ENCODE results near the gene CDH23.

CDH23 gene

DNA sequence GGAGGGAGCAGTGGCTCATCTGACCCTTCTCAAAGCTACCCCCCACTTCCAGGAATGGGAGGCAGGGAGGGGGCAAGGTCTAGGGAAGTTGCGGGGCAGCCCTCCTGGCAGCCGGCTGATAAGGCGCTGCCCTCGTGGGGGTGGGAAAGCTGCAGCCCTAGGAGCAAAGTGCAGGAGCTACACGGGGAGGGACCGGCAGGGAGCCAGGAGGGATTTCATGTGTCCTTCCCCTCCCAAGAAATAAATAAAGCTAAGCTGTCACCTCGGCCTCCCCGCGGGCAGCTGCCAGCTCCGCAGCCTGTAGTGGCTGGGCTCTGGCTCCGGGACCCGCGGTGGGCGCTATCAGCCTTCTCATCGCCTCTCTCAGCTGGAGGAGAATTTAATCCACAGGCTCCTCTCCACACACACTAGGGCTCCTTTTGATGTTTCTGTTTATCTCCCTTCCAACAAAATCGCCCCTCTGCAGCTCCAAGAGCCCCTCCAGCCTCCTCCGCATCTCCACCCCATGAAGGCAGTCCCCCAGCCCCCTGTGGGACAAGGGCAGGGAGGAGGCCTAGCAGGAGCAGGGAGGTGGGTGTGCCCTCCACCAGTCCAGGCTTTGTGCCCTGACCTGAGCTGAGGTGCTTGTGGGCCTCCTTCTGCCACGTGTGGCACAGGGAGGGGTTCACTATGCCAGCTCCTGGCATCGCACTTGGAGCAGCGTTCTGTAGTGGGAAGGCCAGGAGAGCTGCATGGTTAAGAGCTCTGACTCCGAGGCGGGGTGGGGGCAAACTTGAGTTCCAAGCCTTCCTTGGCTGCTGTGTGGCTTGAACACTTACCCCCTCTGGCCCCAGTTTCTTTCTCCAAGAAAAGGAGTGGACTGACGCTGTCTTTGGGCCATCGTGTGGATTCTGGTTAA, 242.4 kb downstream of the CDH23 start:
- intact Hi-C loops (cut with DNase I), result no loop called here
- no peak for DNase-seq

DNA sequence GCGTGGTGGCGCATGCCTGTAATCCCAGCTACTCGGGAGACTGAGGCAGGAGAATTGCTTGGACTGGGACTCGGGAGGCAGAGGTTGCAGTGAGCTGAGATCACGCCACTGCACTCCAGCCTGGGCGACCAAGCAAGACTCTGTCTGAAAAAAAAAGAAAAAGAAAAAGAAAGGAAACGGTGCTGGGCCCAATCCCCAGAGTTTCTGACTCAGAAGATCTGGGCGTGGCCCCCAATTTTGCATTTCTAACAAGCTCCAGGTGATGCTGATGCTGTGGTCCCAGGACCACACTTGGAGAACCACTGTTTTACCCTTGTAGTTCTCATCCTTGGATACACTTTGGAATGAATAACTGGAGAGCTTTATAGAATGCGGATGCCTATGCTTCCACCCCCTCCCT, 243.9 kb downstream of the CDH23 start:
- no peak for DNase-seq
- intact Hi-C loops (cut with DNase I), result no loop called here

DNA sequence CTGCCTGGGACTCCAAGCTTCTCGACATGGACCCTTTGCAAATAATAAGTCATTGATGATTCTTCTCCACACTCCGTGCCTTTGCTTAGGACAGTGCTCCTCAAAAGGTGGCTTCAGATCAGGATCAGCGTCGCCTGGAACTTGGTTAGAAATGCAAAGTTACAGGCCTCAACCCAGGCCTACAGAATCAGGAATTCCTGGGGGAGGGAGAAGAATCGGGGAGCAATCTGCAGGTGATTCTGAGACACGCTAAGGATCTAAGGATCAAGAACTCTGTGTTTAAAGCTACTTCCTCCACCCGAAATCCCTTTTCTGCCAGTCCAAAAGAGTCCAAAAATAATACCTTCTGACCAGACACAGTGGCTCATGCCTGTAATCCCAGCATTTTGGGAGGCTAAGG, 244.7 kb downstream of the CDH23 start:
- intact Hi-C loops (cut with DNase I), result no loop called here
- no peak for DNase-seq

DNA sequence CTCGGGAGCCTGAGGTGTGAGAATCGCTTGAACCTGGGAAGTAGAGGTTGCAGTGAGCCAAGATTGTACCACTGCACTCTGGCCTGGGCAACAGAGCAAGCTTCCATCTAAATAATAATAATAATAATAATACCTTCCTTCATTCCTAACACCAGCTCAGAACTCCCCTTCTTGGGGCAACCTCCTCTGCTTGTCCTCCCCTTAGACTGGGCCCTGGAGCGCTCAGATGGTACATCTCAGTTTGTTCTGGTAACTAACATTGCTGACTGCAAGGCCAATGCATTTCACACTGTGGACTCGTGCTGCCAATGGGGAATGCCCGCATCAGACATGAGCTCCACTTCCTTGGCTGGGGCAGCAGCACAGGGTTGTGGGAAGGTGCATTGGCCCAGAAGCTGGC, 245.3 kb downstream of the CDH23 start:
- intact Hi-C loops (cut with DNase I), result no loop called here

DNA sequence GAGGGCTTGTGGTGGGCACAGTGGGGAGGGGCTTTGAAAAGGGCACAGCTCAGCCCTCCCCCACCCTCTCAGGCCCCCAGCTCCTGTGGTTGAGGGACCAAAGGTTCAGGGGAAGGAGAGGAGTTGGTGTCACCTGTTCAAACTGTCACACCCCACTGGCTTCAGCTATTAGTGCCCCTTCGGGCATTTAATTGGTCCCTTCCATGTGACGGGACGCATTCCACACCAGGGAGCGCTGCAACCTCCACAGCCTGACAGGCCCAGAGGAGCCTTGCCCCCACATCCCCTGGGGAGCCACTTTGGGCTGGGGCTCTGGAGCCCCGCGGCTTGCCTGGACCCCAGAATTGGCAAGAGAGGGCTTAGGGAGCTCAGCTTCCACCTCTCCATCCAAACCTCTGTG, 247.2 kb downstream of the CDH23 start:
- intact Hi-C loops (cut with DNase I), result no loop called here
- no peak for DNase-seq

More for the DNA sequence above, 245.3 kb downstream of the CDH23 start:
- DNase-seq, result no peak

DNA sequence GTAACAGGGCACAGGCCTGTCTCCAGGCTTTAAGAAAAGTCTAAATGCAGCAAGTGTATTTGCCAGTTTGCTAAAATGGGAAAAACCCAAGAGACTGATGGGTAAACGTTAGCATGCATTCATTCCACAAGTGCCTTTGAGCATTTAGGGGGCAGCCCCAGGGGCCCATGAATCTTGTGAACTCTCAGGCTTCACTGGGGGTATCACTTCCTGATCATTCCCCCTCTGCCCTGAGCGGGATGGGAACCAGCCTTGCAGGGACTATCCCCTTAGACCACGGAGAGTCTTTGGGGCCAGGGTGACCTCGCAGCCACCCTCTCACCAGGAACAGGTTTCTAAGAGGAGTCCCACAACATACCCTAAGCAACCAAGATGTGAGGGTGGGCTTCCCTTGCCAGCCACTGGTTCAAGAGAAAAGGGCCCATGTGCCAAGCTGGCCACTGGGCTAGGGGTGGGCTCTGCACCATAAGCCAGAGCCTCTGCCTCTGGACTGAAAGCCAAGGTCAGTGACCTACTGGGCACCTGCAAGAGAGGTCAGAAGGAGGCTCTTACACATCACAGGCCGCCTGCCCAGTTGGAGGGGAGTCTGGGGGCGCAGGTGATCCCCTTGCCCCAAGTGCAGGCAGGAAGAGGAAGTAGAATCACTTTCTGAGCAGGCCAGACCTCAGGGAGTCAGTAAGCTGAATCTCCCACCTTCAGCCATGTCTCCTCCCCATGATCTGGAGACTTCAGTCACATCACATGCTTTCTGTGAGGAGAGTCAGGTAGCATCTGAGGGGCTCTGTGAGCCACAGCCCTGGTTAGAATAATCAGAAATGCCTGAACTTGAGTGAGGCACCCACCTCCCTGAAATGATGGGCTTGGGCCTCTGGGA, 247.8 kb downstream of the CDH23 start:
- no peak for DNase-seq
- intact Hi-C loops (cut with DNase I), result no loop called here

DNA sequence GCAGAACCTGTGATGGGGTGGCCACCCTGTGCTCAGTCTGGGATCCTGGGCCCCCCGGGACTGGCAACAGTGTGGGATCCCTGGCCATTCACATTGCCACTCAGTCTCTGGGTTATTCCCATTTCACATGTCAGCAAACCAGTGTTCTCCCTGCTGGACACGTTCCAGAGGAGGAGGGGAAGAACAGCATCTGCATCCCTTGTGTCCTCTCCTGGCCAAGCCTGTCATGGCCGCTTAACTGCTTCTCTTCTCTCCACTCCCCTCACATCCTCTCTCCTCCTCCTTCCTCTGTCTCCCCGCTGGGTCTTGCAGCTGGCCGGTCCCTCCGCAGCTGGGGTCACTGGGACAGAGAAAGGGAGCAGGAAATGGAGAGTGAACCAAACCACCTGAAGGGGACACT, 248.5 kb downstream of the CDH23 start:
- intact Hi-C loops (cut with DNase I), result no loop called here
- no peak for DNase-seq

DNA sequence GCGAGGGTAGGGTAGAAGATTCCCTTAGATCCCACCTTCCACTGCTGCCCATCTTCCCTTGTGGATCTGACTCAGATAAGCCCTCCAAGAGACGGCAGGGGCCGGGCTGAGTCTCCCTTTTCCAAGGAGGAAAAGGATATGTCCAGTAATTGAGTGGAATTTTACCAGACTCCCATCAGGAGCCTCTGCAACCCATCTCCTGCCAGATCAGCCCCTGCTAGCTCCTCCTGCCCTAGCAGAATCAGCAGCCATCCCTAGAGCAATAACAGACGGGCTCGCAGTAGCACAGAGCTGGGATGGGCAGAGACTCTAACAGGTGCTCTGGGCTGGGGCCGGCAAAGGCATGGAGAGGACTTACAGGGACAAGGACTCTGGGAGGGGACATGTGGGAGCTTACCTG, 249.3 kb downstream of the CDH23 start:
- intact Hi-C loops (cut with DNase I), result no loop called here
- no peak for DNase-seq

DNA sequence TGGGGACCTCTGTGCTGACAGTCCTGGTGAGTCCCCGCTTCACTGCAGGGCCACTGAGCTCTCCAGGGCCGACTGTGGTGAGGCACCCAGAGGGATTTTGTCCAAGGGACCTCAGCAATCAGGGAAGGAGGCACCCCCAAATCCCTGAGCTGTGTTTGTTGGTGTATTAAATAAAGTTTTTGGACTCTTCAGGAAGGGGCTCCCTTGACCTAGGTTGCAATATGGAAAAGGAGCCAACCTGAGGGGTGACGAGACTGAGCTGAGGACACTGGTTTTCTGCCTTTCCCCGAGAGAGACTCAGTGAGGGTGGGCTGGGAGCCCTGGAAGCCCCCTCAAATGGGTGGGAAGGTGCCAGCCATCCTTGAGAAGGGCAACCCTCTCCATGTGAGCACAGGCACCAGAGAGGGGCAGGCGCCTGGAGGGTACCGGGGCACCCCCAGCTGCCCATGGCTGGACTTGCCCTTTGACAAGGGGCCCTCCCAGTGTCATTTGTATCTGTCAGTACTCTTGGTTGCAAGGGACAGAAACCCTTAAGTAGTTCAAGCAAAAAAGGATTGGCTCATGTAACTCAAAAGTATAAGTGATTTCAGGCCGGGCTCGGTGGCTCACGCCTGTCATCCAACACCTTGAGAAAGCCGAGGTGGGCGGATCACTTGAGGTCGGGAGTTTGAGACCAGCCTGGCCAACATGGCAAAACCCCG, 250.0 kb downstream of the CDH23 start:
- no peak for DNase-seq
- intact Hi-C loops (cut with DNase I), result no loop called here

DNA sequence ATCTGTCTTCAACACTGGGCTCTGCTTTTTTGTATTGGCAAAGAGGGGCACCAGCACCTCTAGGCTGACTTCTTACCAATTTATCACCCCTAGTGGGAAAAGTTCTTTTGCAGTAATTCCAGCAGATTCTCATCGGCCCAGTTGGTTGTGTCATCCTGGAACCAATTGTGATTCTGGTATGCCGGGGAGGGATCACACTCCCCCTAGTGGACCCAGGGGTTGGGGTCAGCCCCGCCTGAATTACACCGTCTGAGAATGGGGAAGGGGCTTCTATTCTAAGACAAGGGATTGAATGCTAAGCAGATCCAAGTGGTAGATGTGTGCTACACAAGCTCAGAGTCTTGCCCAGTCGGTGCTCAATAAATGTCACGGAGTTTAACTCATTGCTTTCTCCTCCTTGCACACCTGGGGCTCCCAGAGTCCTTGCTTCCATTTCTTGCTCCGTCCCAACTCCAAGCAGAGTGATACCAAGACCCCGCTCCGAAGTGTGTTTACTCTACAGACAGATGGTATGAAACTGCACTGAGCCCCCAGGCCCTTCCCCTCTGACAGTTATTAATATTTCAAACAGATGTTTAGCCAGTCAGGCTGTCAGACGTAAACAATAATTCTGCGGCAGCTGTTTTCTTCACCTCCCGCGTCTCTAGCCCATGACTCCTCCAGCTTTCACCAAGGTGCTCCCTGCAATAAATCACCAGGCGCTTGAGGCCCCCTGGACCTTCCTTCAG, 251.0 kb downstream of the CDH23 start:
- intact Hi-C loops (cut with DNase I), result no loop called here
- peak in 2 of 42 donors; percentile 43 to 53 for DNase-seq

DNA sequence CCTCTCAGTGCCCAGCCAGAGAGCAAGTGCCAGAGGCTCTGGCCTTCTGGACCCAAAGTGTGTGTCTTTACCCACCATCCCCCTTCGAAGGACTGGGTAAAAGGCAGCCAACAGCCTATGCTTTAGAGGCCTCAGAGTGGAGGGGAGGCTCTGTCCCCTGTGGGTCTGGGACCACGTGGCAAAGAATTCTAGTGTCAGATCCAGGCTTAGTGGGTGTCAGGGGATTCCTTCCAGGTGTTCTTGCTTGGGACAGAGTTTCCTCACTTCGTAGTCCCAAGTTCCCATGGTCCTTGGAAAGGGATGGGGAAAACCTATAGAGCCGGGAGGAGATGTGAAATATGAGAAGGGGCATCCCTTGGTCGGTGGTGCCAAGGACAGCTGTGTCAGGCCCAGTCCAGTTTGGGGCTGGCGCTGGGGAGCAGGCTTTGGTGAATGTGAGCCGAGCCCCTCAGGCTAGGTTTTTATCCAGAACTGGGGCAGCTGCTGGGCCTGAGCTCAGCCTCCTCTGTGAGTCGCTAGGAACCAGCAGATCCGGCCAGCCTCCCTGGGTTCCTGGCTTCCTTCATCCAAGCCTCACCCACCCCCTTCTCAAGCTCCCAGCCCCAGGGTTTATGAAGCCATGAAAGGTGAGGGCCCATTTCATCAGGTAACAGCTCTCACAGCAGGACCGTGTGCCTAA, 251.7 kb downstream of the CDH23 start:
- no peak for DNase-seq
- intact Hi-C loops (cut with DNase I), result no loop called here

DNA sequence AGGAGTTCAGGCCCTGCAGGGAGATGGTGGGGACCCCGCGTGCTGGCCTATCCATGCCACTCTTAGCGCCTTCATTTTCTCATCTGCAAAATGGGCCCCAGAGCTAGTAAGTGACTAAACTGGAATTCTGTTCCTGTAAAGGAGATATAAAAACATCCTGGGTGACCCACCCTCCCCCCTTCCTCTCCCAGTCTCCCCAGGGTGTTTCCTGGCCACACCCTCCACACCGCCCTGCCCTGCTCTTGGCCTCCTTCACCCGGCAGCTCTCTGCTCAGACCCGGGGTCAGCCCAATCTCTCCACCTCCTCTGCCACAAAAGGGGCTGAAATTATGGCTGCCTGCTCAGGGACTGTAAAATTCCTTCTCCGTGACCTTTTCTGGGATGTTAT, 252.2 kb downstream of the CDH23 start:
- intact Hi-C loops (cut with DNase I), result no loop called here
- no peak for DNase-seq

DNA sequence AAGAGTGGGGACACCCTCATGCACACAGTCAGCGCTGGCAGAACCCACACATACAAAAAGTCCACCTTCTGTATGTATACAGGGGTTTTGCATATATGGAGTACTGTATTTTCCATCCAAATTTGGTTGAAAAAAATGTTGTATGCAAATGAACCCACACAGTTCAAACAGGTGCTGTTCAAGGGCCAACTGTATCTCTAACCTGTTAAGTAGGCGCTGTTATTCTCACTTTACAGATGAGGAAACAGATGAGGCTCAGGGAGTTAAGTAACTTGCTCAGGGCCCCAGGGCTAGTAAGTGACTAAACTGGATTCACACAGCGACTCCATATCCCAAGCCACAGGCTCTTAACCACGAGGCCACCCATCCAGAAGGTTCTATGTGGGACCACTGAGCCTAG, 252.9 kb downstream of the CDH23 start:
- DNase-seq, result no peak
- intact Hi-C loops (cut with DNase I), result no loop called here

DNA sequence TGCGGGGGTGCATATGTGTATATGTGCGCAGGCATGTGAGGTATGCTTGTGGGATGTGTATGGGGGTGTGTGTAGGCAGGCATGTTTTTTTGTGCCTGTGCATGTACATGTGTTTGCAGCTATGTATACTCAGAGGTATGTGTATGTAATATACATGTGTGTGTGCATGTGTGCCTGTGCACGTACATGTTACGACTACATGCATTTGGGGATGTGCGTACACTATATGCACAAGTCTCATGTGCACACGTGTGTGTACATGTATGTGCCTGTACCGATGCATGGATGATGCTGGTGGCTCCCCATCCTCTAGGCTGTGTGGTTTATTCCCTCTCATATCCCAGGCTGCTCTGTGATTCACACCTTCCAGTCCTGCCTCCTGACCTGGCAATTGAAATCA, 253.7 kb downstream of the CDH23 start:
- DNase-seq, result no peak
- intact Hi-C loops (cut with DNase I), result no loop called here

DNA sequence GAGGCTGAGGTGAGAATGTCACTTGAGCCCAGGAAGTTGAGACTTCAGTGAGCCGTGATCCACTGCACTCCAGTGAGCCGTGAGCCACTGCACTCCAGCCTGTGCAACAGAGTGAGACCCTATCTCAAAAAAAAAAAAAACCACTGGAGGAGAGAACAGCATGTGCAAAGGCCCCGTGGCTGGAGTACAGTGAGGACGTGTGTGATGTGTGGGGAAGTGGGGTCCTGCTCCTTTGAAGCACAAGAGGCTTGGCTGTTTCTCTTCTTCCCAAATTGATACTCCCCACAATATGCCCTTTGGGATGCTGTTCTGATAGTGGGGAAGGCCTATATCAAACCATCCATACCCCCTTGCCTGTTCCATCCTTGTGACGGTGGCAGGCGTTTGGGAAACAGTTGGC, 254.7 kb downstream of the CDH23 start:
- no peak for DNase-seq
- intact Hi-C loops (cut with DNase I), result no loop called here

DNA sequence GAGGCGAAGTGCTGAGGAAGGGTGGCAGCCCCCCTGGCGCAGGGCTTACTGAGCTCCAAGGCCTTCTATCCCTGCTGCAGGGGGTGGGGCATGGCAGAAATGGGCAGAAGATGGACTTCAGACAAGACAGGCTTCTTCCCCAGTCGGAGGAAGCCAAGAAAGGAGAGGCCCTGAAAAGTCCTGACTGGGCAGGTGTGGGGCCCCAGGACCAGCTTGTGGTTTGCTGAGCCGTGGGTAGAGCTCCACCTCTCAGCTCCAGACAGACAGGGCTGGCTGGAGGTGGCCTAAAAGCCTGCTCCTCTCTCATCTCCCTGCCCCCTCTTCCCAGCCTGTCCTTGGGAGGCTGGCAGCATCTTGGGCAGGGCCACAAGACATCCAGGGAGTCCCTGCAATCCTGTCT, 255.2 kb downstream of the CDH23 start:
- intact Hi-C loops (cut with DNase I), result no loop called here
- DNase-seq, result no peak

DNA sequence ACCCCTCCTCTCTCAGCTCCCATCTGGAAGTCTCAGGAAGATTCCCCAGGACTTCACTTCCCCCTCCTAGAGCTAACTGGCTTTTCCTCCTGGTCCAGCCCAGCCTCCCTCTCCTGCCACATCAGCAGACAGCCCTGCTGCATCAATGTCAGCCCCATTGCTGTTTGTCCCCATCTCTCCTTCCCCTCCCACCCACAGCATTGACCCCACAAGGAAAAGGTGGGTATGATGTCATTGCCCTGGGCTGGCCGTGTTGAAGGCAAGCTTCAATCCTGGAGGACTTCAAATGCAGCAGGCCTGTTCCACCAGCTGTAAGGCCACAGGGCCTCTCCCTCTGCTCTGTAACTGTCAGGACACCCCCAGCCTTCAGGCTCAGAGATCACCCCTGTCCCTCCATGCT, 256.3 kb downstream of the CDH23 start:
- DNase-seq, result no peak
- intact Hi-C loops (cut with DNase I), result no loop called here

DNA sequence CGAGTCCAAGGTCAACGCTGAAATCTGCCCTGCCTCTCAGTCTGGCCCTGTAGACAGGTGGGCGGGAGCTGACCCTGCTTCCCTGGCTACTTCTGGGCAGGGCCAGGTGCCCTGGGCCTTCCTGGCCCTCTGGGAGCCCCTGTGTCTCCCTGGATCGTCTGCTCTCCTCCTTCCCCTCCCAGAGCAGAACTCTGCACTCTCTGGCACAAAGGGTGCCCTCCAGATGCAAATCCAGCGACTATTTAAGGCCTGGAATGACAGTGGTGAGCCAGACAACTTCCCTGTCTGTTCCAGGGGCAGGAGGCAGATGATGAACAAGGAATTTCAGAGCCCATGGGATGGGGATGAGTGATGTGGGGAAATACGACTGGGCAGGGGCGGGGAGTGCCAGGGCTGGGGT, 259.5 kb downstream of the CDH23 start:
- no peak for DNase-seq
- intact Hi-C loops (cut with DNase I), result no loop called here
